Mesothelial cell of epicardium (in vitro differentiated cells): Measurements from ENCODE around the gene EXD3. TPM values are rescaled to one million over a fixed set of nuclear protein-coding genes. Genes with fewer than 3 reads are reported as not detected.

Source experiments
- DNase-seq, 2 experiments: peaks; one replicate each; pipeline ENCODE4 v3.0.0; 2021; ENCODE audit warnings: low spot score in 2 of 2; ENCODE audit not compliant: unreplicated experiment in 2 of 2
- H3K27ac Mint-ChIP-seq: 2 replicates; pipeline ENCODE4 v1.8.0; 2021; ENCODE audit warnings: mixed read lengths
- H3K27me3 Mint-ChIP-seq: 2 replicates; pipeline ENCODE4 v1.8.0; 2021; ENCODE audit warnings: low read depth, mixed read lengths
- H3K36me3 Mint-ChIP-seq: 2 replicates; pipeline ENCODE4 v1.8.0; 2021; ENCODE audit warnings: mixed read lengths
- H3K4me1 Mint-ChIP-seq: 2 replicates; pipeline ENCODE4 v1.8.0; 2021; ENCODE audit warnings: mixed read lengths
- H3K4me3 Mint-ChIP-seq: 2 replicates; pipeline ENCODE4 v1.8.0; 2021; ENCODE audit warnings: mild to moderate bottlenecking, moderate library complexity, mixed read lengths
- H3K9me3 Mint-ChIP-seq: 2 replicates; pipeline ENCODE4 v1.8.0; 2021; ENCODE audit warnings: mixed read lengths
- total RNA-seq: library from RNA; stranded (reverse); gene quantifications from 3 replicates; pipeline ENCODE4 v1.2.1, GENCODE V29; 2021
- TF ChIP-seq, protein P1 (sequence below): fragments of 200-600 bp; sonication (generic); IDR thresholded peaks from one replicate; pipeline ENCODE4 v1.5.0; 2021; ENCODE audit warnings: antibody characterized with exemption; ENCODE audit not compliant: unreplicated experiment

EXD3 gene
- total RNA-seq, 1 donor from 2014 or later: 38.2 TPM

DNA sequence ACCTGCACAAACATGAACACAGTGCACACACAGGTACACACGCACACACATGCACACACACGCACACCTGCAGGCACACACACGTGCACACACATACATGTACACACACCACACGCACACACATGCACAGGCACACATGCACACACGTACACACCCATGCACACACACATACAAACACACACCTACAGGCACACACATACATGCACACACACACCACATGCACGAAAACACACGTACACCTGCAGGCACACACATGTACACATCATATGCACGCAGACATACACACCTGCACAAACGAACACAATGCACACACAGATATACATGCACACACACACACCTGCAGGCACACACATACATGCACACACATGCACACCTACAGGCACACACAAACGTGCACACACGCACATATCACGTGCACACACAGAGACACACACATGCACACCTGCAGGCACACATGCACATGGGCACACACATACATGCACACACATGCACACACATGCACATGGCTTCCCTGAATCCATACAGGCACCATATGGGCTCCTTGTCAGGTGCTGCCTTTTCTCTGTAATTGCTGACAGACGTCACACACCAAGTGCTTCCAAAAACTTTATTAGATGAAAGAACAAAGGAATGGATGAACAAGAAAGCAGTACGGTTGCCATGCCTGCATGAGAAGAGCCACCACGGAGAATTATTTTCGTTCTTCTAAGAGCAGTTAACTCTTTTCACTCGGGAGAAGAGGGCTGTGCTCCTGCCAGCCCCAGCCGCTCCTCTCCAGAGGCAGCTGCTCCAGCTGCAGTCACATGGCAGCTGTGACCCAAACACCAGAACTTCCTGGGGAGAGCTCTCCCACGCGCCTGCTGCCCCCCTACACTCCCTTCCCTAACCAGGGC is 57.2 kb downstream of the EXD3 start:
- peaks cover 4% of the 10 kb centered on the region for H3K4me1 Mint-ChIP-seq
- no peak overlapping the region for H3K4me3 Mint-ChIP-seq
- H3K36me3 Mint-ChIP-seq: peaks cover 20% of the 10 kb centered on the region
- no peaks in the 10 kb centered on the region for H3K27me3 Mint-ChIP-seq
- TF ChIP-seq, protein P1, sequence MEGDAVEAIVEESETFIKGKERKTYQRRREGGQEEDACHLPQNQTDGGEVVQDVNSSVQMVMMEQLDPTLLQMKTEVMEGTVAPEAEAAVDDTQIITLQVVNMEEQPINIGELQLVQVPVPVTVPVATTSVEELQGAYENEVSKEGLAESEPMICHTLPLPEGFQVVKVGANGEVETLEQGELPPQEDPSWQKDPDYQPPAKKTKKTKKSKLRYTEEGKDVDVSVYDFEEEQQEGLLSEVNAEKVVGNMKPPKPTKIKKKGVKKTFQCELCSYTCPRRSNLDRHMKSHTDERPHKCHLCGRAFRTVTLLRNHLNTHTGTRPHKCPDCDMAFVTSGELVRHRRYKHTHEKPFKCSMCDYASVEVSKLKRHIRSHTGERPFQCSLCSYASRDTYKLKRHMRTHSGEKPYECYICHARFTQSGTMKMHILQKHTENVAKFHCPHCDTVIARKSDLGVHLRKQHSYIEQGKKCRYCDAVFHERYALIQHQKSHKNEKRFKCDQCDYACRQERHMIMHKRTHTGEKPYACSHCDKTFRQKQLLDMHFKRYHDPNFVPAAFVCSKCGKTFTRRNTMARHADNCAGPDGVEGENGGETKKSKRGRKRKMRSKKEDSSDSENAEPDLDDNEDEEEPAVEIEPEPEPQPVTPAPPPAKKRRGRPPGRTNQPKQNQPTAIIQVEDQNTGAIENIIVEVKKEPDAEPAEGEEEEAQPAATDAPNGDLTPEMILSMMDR: no peak
- H3K27ac Mint-ChIP-seq: no peak overlapping the region
- no peak for DNase-seq
- H3K9me3 Mint-ChIP-seq: peaks cover 17% of the 10 kb centered on the region

DNA sequence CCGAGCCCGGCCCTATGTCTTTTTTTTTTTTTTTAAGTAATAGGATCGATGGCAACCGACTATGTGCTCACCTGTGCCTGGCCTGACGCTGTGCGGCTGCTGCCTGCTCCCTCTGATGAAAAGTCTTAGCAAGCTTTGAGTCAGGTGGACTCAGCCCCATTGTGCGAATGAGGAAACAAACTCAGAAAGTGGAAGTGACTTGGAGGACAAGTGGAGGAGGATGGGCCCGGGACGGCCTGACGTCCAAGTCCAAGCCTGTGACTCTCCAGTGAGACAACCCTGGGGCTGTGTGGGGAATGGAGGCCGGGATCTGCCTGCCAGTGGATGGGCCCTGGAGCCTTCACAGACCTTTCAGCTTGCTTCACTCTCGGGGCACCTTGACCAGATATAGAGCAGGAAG is 57.9 kb downstream of the EXD3 start:
- H3K27ac Mint-ChIP-seq: no peak overlapping the region
- H3K4me3 Mint-ChIP-seq: no peak overlapping the region
- H3K36me3 Mint-ChIP-seq: peaks cover 22% of the 10 kb centered on the region

DNA sequence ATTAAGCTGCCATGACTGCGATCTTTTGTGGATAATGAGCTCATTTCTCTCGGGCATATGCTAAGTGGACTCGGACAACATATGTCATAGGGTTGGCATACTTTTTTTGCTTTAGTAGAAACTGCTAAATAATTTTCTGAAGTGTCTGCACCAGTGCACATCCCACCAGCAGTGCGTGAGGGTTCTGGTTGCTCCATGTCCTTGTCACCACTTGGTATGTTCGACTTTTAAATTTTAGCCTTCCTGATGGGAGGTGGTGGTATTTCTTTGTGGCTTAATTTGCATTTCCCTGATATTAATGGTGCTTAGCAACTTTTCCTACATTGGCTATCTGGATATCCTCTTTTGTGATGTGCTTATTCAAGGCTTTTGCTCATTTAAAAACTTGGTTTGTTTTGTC is 63.1 kb downstream of the EXD3 start:
- H3K4me1 Mint-ChIP-seq: no peaks in the 10 kb centered on the region
- no peak overlapping the region for H3K4me3 Mint-ChIP-seq
- no peak overlapping the region for H3K27ac Mint-ChIP-seq
- H3K36me3 Mint-ChIP-seq: peaks cover 33% of the 10 kb centered on the region
- TF ChIP-seq, protein P1: no peak
- peaks cover 39% of the 10 kb centered on the region for H3K9me3 Mint-ChIP-seq
- no peaks in the 10 kb centered on the region for H3K27me3 Mint-ChIP-seq
- no peak for DNase-seq

More for the DNA sequence above, 57.9 kb downstream of the EXD3 start:
- DNase-seq: no peak
- TF ChIP-seq, protein P1: no peak
- H3K4me1 Mint-ChIP-seq: peaks cover under 1% of the 10 kb centered on the region
- no peaks in the 10 kb centered on the region for H3K27me3 Mint-ChIP-seq
- peaks cover 20% of the 10 kb centered on the region for H3K9me3 Mint-ChIP-seq

DNA sequence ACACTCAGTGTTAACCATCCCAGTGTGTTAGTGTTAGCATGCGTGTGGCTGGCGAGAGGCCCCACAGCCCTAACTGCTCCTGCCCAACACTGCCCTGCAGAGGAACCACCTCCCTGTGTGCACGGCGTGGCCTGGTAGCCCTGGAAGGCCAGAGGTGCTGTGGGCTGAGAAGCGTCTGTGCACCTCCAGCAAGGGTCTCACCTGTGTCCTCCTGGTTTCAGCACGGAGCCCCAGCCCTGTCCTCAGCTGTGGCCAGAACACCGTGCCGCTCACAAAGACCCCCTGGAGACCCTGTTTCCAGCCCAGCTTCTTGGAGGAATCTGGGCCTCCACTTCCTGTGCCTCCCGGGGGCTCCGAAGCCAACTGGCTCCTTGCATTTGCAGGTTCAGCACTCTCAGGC is 64.8 kb downstream of the EXD3 start:
- H3K36me3 Mint-ChIP-seq: peaks cover 28% of the 10 kb centered on the region
- DNase-seq: no peak
- H3K27me3 Mint-ChIP-seq: no peaks in the 10 kb centered on the region
- TF ChIP-seq, protein P1: no peak
- no peaks in the 10 kb centered on the region for H3K4me1 Mint-ChIP-seq
- no peak overlapping the region for H3K27ac Mint-ChIP-seq
- peaks cover 34% of the 10 kb centered on the region for H3K9me3 Mint-ChIP-seq
- no peak overlapping the region for H3K4me3 Mint-ChIP-seq

DNA sequence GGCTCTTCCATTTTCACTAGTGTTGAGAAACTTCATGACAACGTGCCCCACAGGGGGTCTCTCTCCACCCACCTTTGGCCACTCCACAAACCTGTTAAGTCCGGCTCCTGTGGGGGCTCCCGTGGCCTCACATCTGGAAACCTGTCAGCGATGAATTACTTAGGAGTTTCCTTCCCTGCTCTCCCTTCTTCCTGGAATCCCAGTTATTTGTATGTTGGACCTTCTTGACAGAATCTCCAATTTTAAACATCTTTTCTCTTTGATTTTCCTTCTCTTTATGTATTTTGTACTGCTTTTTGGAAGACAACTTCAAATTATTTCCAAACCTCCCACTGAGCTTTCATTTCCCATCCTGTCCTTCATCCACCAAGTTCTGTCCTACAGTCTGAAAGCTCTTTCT is 65.8 kb downstream of the EXD3 start:
- peaks cover 27% of the 10 kb centered on the region for H3K36me3 Mint-ChIP-seq

More for the DNA sequence above, 65.8 kb downstream of the EXD3 start:
- H3K4me3 Mint-ChIP-seq: no peak overlapping the region
- TF ChIP-seq, protein P1: no peak
- peaks cover 29% of the 10 kb centered on the region for H3K9me3 Mint-ChIP-seq
- H3K4me1 Mint-ChIP-seq: no peaks in the 10 kb centered on the region
- H3K27ac Mint-ChIP-seq: no peak overlapping the region
- no peak for DNase-seq
- H3K27me3 Mint-ChIP-seq: no peaks in the 10 kb centered on the region
